GM21723 (cell line): ENCODE results near the gene PBX2.
A peak's percentile ranks its signal among the peaks of the same experiment; 100 is the strongest.
"Not testable (repeated sequence)": the region's sequence is repeated elsewhere in the genome, so short reads cannot be mapped to it uniquely, and the experiment has no call there.

Experiments
- ATAC-seq: cut with Tn5 transposase; IDR thresholded peaks from one replicate; pipeline ENCODE4 v1.9.1; 2021; ENCODE audit warnings: mild to moderate bottlenecking, moderate library complexity; ENCODE audit not compliant: unreplicated experiment

The PBX2 gene

GRCh38 chr6:32190054-32190851 lies at the start of gene PBX2:
PBX2 (minus strand) TSS chr6:32190202; CDS start chr6:32189915, 287 bp downstream.
- peak; percentile 55 for ATAC-seq

GRCh38 chr6:32239462-32239861 lies 49.5 kb upstream of the PBX2 start:
- ATAC-seq, result no peak

- ATAC-seq, result no peak
Observed at GRCh38 chr6:32234934-32235333, 44.9 kb upstream of the PBX2 start.

- no peak for ATAC-seq
Observed at GRCh38 chr6:32226434-32226833, 36.4 kb upstream of the PBX2 start.

GRCh38 chr6:32224696-32225095 lies 34.7 kb upstream of the PBX2 start:
- no peak for ATAC-seq

- ATAC-seq, result no peak
Observed at GRCh38 chr6:32223258-32224235, 33.5 kb upstream of the PBX2 start, which contains the start of gene NOTCH4. NOTCH4 (minus strand) TSS chr6:32224067; CDS start chr6:32223928, 139 bp downstream.

GRCh38 chr6:32222333-32223230 lies 32.6 kb upstream of the PBX2 start:
- ATAC-seq, result no peak

GRCh38 chr6:32220021-32220420 lies 30.0 kb upstream of the PBX2 start:
- ATAC-seq, result no peak

- ATAC-seq, result no peak
Observed at GRCh38 chr6:32218167-32218566, 28.2 kb upstream of the PBX2 start.

- ATAC-seq, result no peak
Observed at GRCh38 chr6:32216998-32217397, 27.0 kb upstream of the PBX2 start.

GRCh38 chr6:32216285-32216684 lies 26.3 kb upstream of the PBX2 start:
- no peak for ATAC-seq

GRCh38 chr6:32215617-32216016 lies 25.6 kb upstream of the PBX2 start:
- no peak for ATAC-seq

- no peak for ATAC-seq
Observed at GRCh38 chr6:32214126-32214525, 24.1 kb upstream of the PBX2 start.

GRCh38 chr6:32213649-32214048 lies 23.6 kb upstream of the PBX2 start:
- ATAC-seq, result no peak

- no peak for ATAC-seq
Observed at GRCh38 chr6:32212076-32212760, 22.2 kb upstream of the PBX2 start.

- not testable (repeated sequence) for ATAC-seq
Observed at GRCh38 chr6:32211432-32211831, 21.4 kb upstream of the PBX2 start.

- no peak for ATAC-seq
Observed at GRCh38 chr6:32210191-32210601, 20.2 kb upstream of the PBX2 start.

GRCh38 chr6:32208996-32209395 lies 19.0 kb upstream of the PBX2 start:
- no peak for ATAC-seq

- ATAC-seq, result no peak
Observed at GRCh38 chr6:32204268-32204715, 14.3 kb upstream of the PBX2 start.
